Activated naive CD4-positive, alpha-beta T cell treated with anti-CD3 and anti-CD28 coated beads for 36 hours (primary cell): ENCODE measurements around the gene ARL2BP. TPM values are rescaled to one million over a fixed set of nuclear protein-coding genes. Genes with fewer than 3 reads are reported as not detected.
A peak's percentile ranks its signal among the peaks of the same experiment; 100 is the strongest.

Source experiments
- CTCF ChIA-PET: fragments of 350-600 bp; sonication (Branson Sonifier 250); formaldehyde crosslinking; loops from one replicate; lab custom pipeline; 2021; ENCODE audit warnings: antibody characterized with exemption; lab: Charles Lee
- DNase-seq: peaks from one replicate; pipeline ENCODE4 v3.0.0-alpha.2; 2020
- H3K27ac Mint-ChIP-seq: one replicate; pipeline ENCODE4 v1.8.0; 2021; ENCODE audit warnings: mild to moderate bottlenecking, mixed read lengths
- H3K27me3 Mint-ChIP-seq: one replicate; pipeline ENCODE4 v1.8.0; 2021; ENCODE audit warnings: low read depth, mixed read lengths
- H3K36me3 Mint-ChIP-seq: one replicate; pipeline ENCODE4 v1.8.0; 2021; ENCODE audit warnings: low read depth, mixed read lengths
- H3K4me1 Mint-ChIP-seq: one replicate; pipeline ENCODE4 v1.8.0; 2021; ENCODE audit warnings: low read depth, mixed read lengths
- H3K4me3 Mint-ChIP-seq: one replicate; pipeline ENCODE4 v1.8.0; 2021; ENCODE audit warnings: mild to moderate bottlenecking, moderate library complexity, mixed read lengths
- H3K9me3 Mint-ChIP-seq: one replicate; pipeline ENCODE4 v1.8.0; 2021; ENCODE audit warnings: mixed read lengths
- intact Hi-C: fragments of 100-400 bp; cut with micrococcal nuclease; formaldehyde crosslinking; loops from one replicate; pipeline ENCODE4 v1.15.1; 2023
- total RNA-seq, 2 experiments: library from RNA; stranded (reverse); gene quantifications; one replicate each; pipeline ENCODE4 v1.2.3, GENCODE V29; 2021

ARL2BP gene
- total RNA-seq, 2 experiments from 2014 or later, result 11.0 to 11.2 TPM

GRCh38 chr16:57281791-57282190 lies 36.7 kb downstream of the ARL2BP start:
- Mint-ChIP-seq H3K4me3 (no peak overlapping the region), H3K27me3 (no peaks in the 10 kb centered on the region), H3K36me3 (no peaks in the 10 kb centered on the region), H3K4me1 (peaks cover 45% of the 10 kb centered on the region), H3K9me3 (no peaks in the 10 kb centered on the region), H3K27ac (no peak overlapping the region)
- intact Hi-C loops, result no loop called here
- CTCF ChIA-PET, result interaction anchor here (1.1 to 2.3 kb wide), 2 partner anchors 12 to 18 kb away, joined by 6 to 8 read pairs; no protein-coding TSS in a partner anchor
- no peak for DNase-seq

- H3K27ac Mint-ChIP-seq, result no peak overlapping the region
- intact Hi-C loops, result no loop called here
- H3K4me1 Mint-ChIP-seq, result peaks cover 37% of the 10 kb centered on the region
- no peak overlapping the region for H3K4me3 Mint-ChIP-seq
- CTCF ChIA-PET, result no interaction called here
- DNase-seq, result no peak
- H3K27me3 Mint-ChIP-seq, result no peaks in the 10 kb centered on the region
- no peaks in the 10 kb centered on the region for H3K36me3 Mint-ChIP-seq
- no peaks in the 10 kb centered on the region for H3K9me3 Mint-ChIP-seq
Measured at GRCh38 chr16:57282510-57283213, 37.6 kb downstream of the ARL2BP start.

- CTCF ChIA-PET, result no interaction called here
- intact Hi-C loops, result no loop called here
- Mint-ChIP-seq H3K36me3 (no peaks in the 10 kb centered on the region), H3K27me3 (no peaks in the 10 kb centered on the region), H3K4me3 (peak overlapping the region; percentile 75), H3K27ac (no peak overlapping the region), H3K4me1 (peaks cover 30% of the 10 kb centered on the region), H3K9me3 (no peaks in the 10 kb centered on the region)
- no peak for DNase-seq
Measured at GRCh38 chr16:57283214-57283958, 38.3 kb downstream of the ARL2BP start.

- no peaks in the 10 kb centered on the region for H3K9me3 Mint-ChIP-seq
- peaks cover 25% of the 10 kb centered on the region for H3K4me1 Mint-ChIP-seq
- intact Hi-C loops, result loop anchor here (1.0 to 2.0 kb wide), 3 partner anchors 16 to 97 kb away; partner anchors contain the start of genes ARL2BP, PSME3IP1 and RSPRY1
- CTCF ChIA-PET, result no interaction called here
- no peaks in the 10 kb centered on the region for H3K27me3 Mint-ChIP-seq
- H3K4me3 Mint-ChIP-seq, result peak overlapping the region; percentile 75
- DNase-seq, result no peak
- no peak overlapping the region for H3K27ac Mint-ChIP-seq
- H3K36me3 Mint-ChIP-seq, result no peaks in the 10 kb centered on the region
Measured at GRCh38 chr16:57283959-57284208, 38.8 kb downstream of the ARL2BP start.

GRCh38 chr16:57284209-57284951 lies 39.3 kb downstream of the ARL2BP start, which contains the start of gene PLLP:
Gene PLLP (minus strand): TSS chr16:57284672. CDS start chr16:57284540, 132 bp downstream.
- Mint-ChIP-seq H3K36me3 (no peaks in the 10 kb centered on the region), H3K27ac (peak within 1 kb of the TSS; percentile 24), H3K9me3 (no peaks in the 10 kb centered on the region), H3K4me1 (peaks cover 25% of the 10 kb centered on the region), H3K27me3 (no peaks in the 10 kb centered on the region), H3K4me3 (peak within 1 kb of the TSS; percentile 79)
- peak; percentile 35 for DNase-seq
- CTCF ChIA-PET, result no interaction called here
- intact Hi-C loops, result loop anchor here (1.0 to 2.0 kb wide), 3 partner anchors 16 to 98 kb away; partner anchors contain the start of genes ARL2BP, PSME3IP1 and RSPRY1

GRCh38 chr16:57284952-57285363 lies 39.9 kb downstream of the ARL2BP start:
- no peaks in the 10 kb centered on the region for H3K36me3 Mint-ChIP-seq
- H3K27ac Mint-ChIP-seq, result peak overlapping the region; percentile 24
- intact Hi-C loops, result loop anchor here (1.0 to 2.0 kb wide), 3 partner anchors 15 to 98 kb away; partner anchors contain the start of genes ARL2BP, PSME3IP1 and RSPRY1
- CTCF ChIA-PET, result no interaction called here
- DNase-seq, result no peak
- H3K4me1 Mint-ChIP-seq, result peaks cover 28% of the 10 kb centered on the region
- H3K9me3 Mint-ChIP-seq, result no peaks in the 10 kb centered on the region
- no peaks in the 10 kb centered on the region for H3K27me3 Mint-ChIP-seq
- H3K4me3 Mint-ChIP-seq, result peak overlapping the region; percentile 79

- intact Hi-C loops, result loop anchor here (2.0 kb wide), 2 partner anchors 41 to 99 kb away; partner anchors contain the start of genes ARL2BP, PSME3IP1 and RSPRY1
- Mint-ChIP-seq H3K36me3 (no peaks in the 10 kb centered on the region), H3K9me3 (no peaks in the 10 kb centered on the region), H3K4me3 (peak overlapping the region; percentile 79), H3K27ac (no peak overlapping the region), H3K27me3 (no peaks in the 10 kb centered on the region), H3K4me1 (peaks cover 30% of the 10 kb centered on the region)
- CTCF ChIA-PET, result no interaction called here
- DNase-seq, result no peak
Measured at GRCh38 chr16:57285379-57285778, 40.3 kb downstream of the ARL2BP start.

- CTCF ChIA-PET, result interaction anchor here (0.6 to 1.2 kb wide), 3 partner anchors 127 to 149 kb away, joined by 3 read pairs; no protein-coding TSS in a partner anchor
- no peak for DNase-seq
- no peaks in the 10 kb centered on the region for H3K27me3 Mint-ChIP-seq
- peaks cover 14% of the 10 kb centered on the region for H3K4me1 Mint-ChIP-seq
- H3K27ac Mint-ChIP-seq, result peak overlapping the region; percentile 41
- intact Hi-C loops, result loop anchor here (1.0 kb wide), 1 partner anchor 10 kb away; no protein-coding TSS in a partner anchor
- no peak overlapping the region for H3K4me3 Mint-ChIP-seq
- H3K36me3 Mint-ChIP-seq, result no peaks in the 10 kb centered on the region
- H3K9me3 Mint-ChIP-seq, result no peaks in the 10 kb centered on the region
Measured at GRCh38 chr16:57289391-57290257, 44.6 kb downstream of the ARL2BP start.

GRCh38 chr16:57297856-57298255 lies 52.8 kb downstream of the ARL2BP start:
- no peaks in the 10 kb centered on the region for H3K9me3 Mint-ChIP-seq
- CTCF ChIA-PET, result interaction anchor here (1.0 to 1.8 kb wide), 2 partner anchors 120 to 121 kb away, joined by 3 to 5 read pairs; no protein-coding TSS in a partner anchor
- peaks cover 4% of the 10 kb centered on the region for H3K4me1 Mint-ChIP-seq
- intact Hi-C loops, result no loop called here
- H3K27me3 Mint-ChIP-seq, result peaks cover 2% of the 10 kb centered on the region
- H3K36me3 Mint-ChIP-seq, result no peaks in the 10 kb centered on the region
- peak; percentile 46 for DNase-seq
- peak overlapping the region; percentile 63 for H3K4me3 Mint-ChIP-seq
- peak overlapping the region; percentile 50 for H3K27ac Mint-ChIP-seq

GRCh38 chr16:57299009-57299718 lies 54.1 kb downstream of the ARL2BP start:
- Mint-ChIP-seq H3K9me3 (no peaks in the 10 kb centered on the region), H3K36me3 (no peaks in the 10 kb centered on the region), H3K27ac (no peak overlapping the region), H3K4me1 (peaks cover 7% of the 10 kb centered on the region), H3K27me3 (peaks cover 2% of the 10 kb centered on the region), H3K4me3 (no peak overlapping the region)
- CTCF ChIA-PET, result interaction anchor here (0.6 to 7.4 kb wide), 11 partner anchors 11 to 258 kb away, joined by 3 to 191 read pairs (median 8); partner anchors contain the start of genes CPNE2 and POLR2C
- intact Hi-C loops, result loop anchor here (1.0 kb wide), 1 partner anchor 10 kb away; no protein-coding TSS in a partner anchor
- DNase-seq, result peak; percentile 26
